NK-92 (cell line): ENCODE measurements around the gene ZMAT5.

ENCODE experiments used
- DNase-seq: peaks from one replicate; lab custom pipeline; 2025; ENCODE audit not compliant: unreplicated experiment; lab: John Stamatoyannopoulos, UW

ZMAT5 gene

DNA sequence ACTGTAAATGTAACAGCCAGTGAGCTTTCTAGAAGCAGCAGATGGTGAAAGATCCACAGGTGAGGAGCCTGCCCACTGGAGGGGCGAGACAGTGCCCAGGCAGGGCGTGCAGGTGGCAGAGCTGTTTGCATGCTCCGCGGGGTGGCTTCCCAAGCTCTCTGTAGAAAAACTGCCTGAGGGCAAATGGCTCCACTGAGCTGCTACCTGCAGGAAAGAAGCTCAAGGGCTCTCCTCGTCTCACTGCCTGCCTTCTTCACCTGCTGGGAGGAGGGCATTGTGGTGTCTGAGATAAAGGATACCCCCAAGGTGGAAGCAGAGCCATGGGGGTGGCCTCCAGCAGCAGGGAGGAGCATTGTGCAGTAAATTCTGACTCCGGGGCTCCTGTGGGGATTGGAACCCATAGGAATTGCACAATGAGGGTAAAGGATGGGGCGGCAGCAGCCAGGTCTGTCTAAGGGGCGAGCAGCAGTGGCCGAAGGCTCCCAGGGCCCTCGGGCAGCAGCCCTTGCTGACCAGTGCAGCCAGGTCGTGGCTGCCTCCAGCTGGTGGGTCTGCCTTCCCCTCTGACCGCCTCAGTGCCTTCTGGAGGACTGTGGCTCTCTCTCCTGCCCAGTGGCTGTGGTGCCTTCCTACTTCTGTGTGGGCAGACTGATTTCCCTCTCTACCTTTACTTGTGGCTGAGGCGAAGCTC is 75.0 kb downstream of the ZMAT5 start:
- DNase-seq = no peak

DNA sequence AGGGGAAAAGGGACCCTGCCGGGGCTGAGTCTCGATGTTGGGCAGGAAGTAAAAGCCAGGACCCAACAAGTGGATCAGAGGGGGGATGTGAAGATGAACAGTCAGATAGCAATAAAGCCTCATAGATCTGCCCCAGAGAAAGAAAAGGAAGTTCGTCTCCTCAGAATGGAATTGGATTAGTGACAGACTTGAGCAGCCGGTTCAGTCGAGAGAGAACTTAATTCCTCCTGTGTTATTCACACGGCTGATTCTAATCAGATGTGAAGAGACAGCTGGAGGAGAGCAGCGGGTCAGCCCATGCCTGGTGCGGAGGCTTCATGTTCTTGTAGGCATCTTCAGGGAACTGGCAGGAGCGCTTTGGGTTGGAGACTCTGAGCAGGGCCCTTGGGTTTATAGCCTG is 76.3 kb downstream of the ZMAT5 start:
- no peak for DNase-seq

DNA sequence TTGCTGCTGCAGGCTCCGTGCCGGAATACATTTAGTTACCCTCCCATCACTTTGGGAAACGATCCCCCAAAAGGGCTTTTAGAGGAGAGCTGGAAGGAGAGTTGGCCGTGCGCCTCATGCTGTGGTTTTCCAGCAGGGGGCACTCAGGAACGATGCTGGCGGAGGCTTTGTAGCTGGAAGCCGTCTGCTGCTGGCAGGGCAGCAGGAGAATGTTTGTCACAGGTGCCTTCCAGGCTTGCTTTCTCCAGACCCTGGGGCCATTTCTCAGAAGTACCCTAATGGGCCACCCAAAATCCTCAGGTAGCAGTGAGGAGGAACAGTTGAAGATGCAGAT is 77.0 kb downstream of the ZMAT5 start:
- no peak for DNase-seq

GRCh38 chr22:29689206-29689879 is 77.5 kb downstream of the ZMAT5 start:
- no peak for DNase-seq

DNA sequence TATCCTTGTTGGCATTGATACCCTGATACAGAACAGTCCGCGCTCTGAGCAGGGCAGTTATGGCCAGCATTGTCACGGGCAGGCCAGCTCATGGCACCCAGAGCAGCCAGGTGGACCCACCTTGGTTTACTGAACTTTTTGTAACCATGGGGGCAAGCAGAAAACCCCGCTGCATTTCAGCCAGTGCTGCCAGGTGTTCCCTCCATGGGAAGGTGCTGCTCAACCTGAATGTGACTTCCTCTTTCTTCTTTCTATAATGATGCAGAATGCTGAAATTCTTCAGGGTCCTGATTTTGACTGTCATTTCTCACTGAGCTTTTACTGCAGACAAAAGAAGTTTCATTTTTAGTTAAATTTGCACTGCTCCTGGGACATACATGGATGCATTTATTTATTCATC is 82.6 kb downstream of the ZMAT5 start:
- no peak for DNase-seq

DNA sequence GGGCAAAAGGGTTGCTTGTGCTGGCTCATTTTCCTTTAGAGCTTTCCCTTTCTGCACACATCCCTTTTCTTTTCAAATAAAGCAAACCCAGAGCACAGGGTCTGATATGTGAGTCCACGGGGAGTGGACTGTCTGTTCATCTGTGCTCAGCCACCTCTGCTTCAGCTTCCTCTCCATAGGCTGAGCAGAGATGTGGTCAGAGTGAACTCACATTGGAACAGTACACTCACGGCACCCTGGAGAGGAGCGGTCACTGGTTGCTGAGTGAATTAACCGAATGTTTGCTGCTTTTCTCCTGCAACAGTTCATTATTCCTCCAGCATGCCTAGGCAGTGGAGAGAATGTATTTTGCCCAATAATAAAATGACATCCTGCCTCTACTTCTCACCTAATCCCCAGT is 83.3 kb downstream of the ZMAT5 start:
- DNase-seq = no peak
